Measurements from ENCODE around the gene RPS6KA4. TPM values are rescaled to one million over a fixed set of nuclear protein-coding genes. Genes with fewer than 3 reads are reported as not detected.

Gene RPS6KA4
- total and polyA plus RNA-seq, 4 experiments from 2014 or later = 6.7 to 38.7 (median 23.2) TPM

- ChIA-PET POLR2A (ENCODE audit: partially characterized antibody) (no interaction called here), CTCF (ENCODE audit: partially characterized antibody) (no interaction called here)
- no peak overlapping the region for H3K4me3 ChIP-seq (ENCODE audit: low read length in 2 of 2)
- H3K36me3 ChIP-seq (ENCODE audit: insufficient read depth, low read length) = no peaks in the 10 kb centered on the region
- peaks cover 6% of the 10 kb centered on the region for H3K4me1 ChIP-seq (ENCODE audit: insufficient read depth, low read length)
- H3K27ac ChIP-seq (ENCODE audit: low read depth, low read length) = no peak overlapping the region
- DNase-seq = no peak
- Mint-ChIP-seq H3K4me1 (peaks cover 3 to 11% (median 5%) of the 10 kb centered on the region in 4 donors), H3K9me3 (no peaks in the 10 kb centered on the region), H3K36me3 (no peaks in the 10 kb centered on the region), H3K4me3 (no peak overlapping the region), H3K27ac (no peak overlapping the region), H3K27me3 (peaks cover 2 to 6% of the 10 kb centered on the region in 2 donors)
- H3K9me3 ChIP-seq (ENCODE audit: control insufficient read depth in 1 of 2, low read length in 2 of 2) = no peaks in the 10 kb centered on the region
- H3K27me3 ChIP-seq (ENCODE audit: insufficient read depth, low read length) = no peaks in the 10 kb centered on the region
- intact Hi-C loops (cut with micrococcal nuclease) = no loop called here
Measured at GRCh38 chr11:64382047-64382446, 23.1 kb downstream of the RPS6KA4 start.

- intact Hi-C loops (cut with micrococcal nuclease) = no loop called here
- Histone ChIP-seq H3K4me1 (ENCODE audit: insufficient read depth, low read length) (peaks cover 6% of the 10 kb centered on the region), H3K4me3 (ENCODE audit: low read length in 2 of 2) (no peak overlapping the region), H3K27ac (ENCODE audit: low read depth, low read length) (no peak overlapping the region), H3K9me3 (ENCODE audit: control insufficient read depth in 1 of 2, low read length in 2 of 2) (no peaks in the 10 kb centered on the region), H3K27me3 (ENCODE audit: insufficient read depth, low read length) (no peaks in the 10 kb centered on the region), H3K36me3 (ENCODE audit: insufficient read depth, low read length) (no peaks in the 10 kb centered on the region)
- Mint-ChIP-seq H3K4me1 (peaks cover 4 to 11% (median 6%) of the 10 kb centered on the region in 4 donors), H3K9me3 (no peaks in the 10 kb centered on the region), H3K27ac (no peak overlapping the region), H3K36me3 (no peaks in the 10 kb centered on the region), H3K27me3 (peaks cover 2 to 6% of the 10 kb centered on the region in 2 donors), H3K4me3 (no peak overlapping the region)
- CTCF ChIA-PET (ENCODE audit: partially characterized antibody) = no interaction called here
- DNase-seq = no peak
- POLR2A ChIA-PET (ENCODE audit: partially characterized antibody) = no interaction called here
Measured at GRCh38 chr11:64382586-64382985, 23.6 kb downstream of the RPS6KA4 start.

- H3K4me1 Mint-ChIP-seq = peaks cover 4 to 11% (median 6%) of the 10 kb centered on the region in 4 donors
- peak overlapping the region in 1 of 7 donors; percentile 53 for H3K27ac Mint-ChIP-seq
- H3K4me1 ChIP-seq (ENCODE audit: insufficient read depth, low read length) = peaks cover 6% of the 10 kb centered on the region
- H3K36me3 Mint-ChIP-seq = no peaks in the 10 kb centered on the region
- H3K4me3 ChIP-seq (ENCODE audit: low read length in 2 of 2) = no peak overlapping the region
- ChIA-PET CTCF (ENCODE audit: partially characterized antibody) (no interaction called here), POLR2A (ENCODE audit: partially characterized antibody) (no interaction called here)
- no peaks in the 10 kb centered on the region for H3K36me3 ChIP-seq (ENCODE audit: insufficient read depth, low read length)
- H3K9me3 Mint-ChIP-seq = no peaks in the 10 kb centered on the region
- H3K27me3 Mint-ChIP-seq = peaks cover 2 to 7% of the 10 kb centered on the region in 2 donors
- intact Hi-C loops (cut with micrococcal nuclease) = no loop called here
- H3K4me3 Mint-ChIP-seq = no peak overlapping the region
- H3K27ac ChIP-seq (ENCODE audit: low read depth, low read length) = no peak overlapping the region
- H3K27me3 ChIP-seq (ENCODE audit: insufficient read depth, low read length) = no peaks in the 10 kb centered on the region
- no peak for DNase-seq
- H3K9me3 ChIP-seq (ENCODE audit: control insufficient read depth in 1 of 2, low read length in 2 of 2) = no peaks in the 10 kb centered on the region
Measured at GRCh38 chr11:64383580-64383979, 24.6 kb downstream of the RPS6KA4 start.

GRCh38 chr11:64384028-64384737, 25.2 kb downstream of the RPS6KA4 start:
- CTCF ChIA-PET (ENCODE audit: partially characterized antibody) = no interaction called here

GRCh38 chr11:64384981-64385944, 26.3 kb downstream of the RPS6KA4 start:
- CTCF ChIA-PET (ENCODE audit: partially characterized antibody) = no interaction called here
- peaks cover 6% of the 10 kb centered on the region for H3K4me1 ChIP-seq (ENCODE audit: insufficient read depth, low read length)
- H3K4me1 Mint-ChIP-seq = peaks cover 4 to 21% (median 8%) of the 10 kb centered on the region in 4 donors
- DNase-seq = no peak
- no peaks in the 10 kb centered on the region for H3K9me3 ChIP-seq (ENCODE audit: control insufficient read depth in 1 of 2, low read length in 2 of 2)
- H3K4me3 Mint-ChIP-seq = no peak overlapping the region
- peaks cover 0 to 2% (median 0%) of the 10 kb centered on the region in 8 donors for H3K9me3 Mint-ChIP-seq
- POLR2A ChIA-PET (ENCODE audit: partially characterized antibody) = no interaction called here
- H3K27me3 ChIP-seq (ENCODE audit: insufficient read depth, low read length) = no peaks in the 10 kb centered on the region
- H3K27me3 Mint-ChIP-seq = peaks cover 2 to 7% of the 10 kb centered on the region in 2 donors
- H3K27ac ChIP-seq (ENCODE audit: low read depth, low read length) = no peak overlapping the region
- no peak overlapping the region for H3K4me3 ChIP-seq (ENCODE audit: low read length in 2 of 2)
- intact Hi-C loops (cut with micrococcal nuclease) = no loop called here
- no peaks in the 10 kb centered on the region for H3K36me3 ChIP-seq (ENCODE audit: insufficient read depth, low read length)
- no peaks in the 10 kb centered on the region for H3K36me3 Mint-ChIP-seq
- H3K27ac Mint-ChIP-seq = no peak overlapping the region

More at GRCh38 chr11:64384028-64384737, 25.2 kb downstream of the RPS6KA4 start:
- no peak overlapping the region for H3K4me3 ChIP-seq (ENCODE audit: low read length in 2 of 2)
- H3K27me3 ChIP-seq (ENCODE audit: insufficient read depth, low read length) = no peaks in the 10 kb centered on the region
- H3K36me3 ChIP-seq (ENCODE audit: insufficient read depth, low read length) = no peaks in the 10 kb centered on the region
- Mint-ChIP-seq H3K27me3 (peaks cover 2 to 7% of the 10 kb centered on the region in 2 donors), H3K27ac (no peak overlapping the region), H3K4me3 (no peak overlapping the region), H3K4me1 (peaks cover 4 to 11% (median 6%) of the 10 kb centered on the region in 4 donors), H3K9me3 (no peaks in the 10 kb centered on the region), H3K36me3 (no peaks in the 10 kb centered on the region)
- DNase-seq = no peak
- H3K27ac ChIP-seq (ENCODE audit: low read depth, low read length) = no peak overlapping the region
- intact Hi-C loops (cut with micrococcal nuclease) = no loop called here
- H3K4me1 ChIP-seq (ENCODE audit: insufficient read depth, low read length) = peaks cover 6% of the 10 kb centered on the region
- H3K9me3 ChIP-seq (ENCODE audit: control insufficient read depth in 1 of 2, low read length in 2 of 2) = no peaks in the 10 kb centered on the region
- POLR2A ChIA-PET (ENCODE audit: partially characterized antibody) = no interaction called here

GRCh38 chr11:64385945-64386704, 27.2 kb downstream of the RPS6KA4 start:
- H3K4me1 ChIP-seq (ENCODE audit: insufficient read depth, low read length) = peaks cover 12% of the 10 kb centered on the region
- DNase-seq = peak in 4 of 5 donors; percentile 5 to 42 (median 16)
- H3K4me3 ChIP-seq (ENCODE audit: low read length in 2 of 2) = no peak overlapping the region
- Mint-ChIP-seq H3K27me3 (peaks cover 2 to 7% of the 10 kb centered on the region in 2 donors), H3K4me1 (peaks cover 4 to 29% (median 11%) of the 10 kb centered on the region in 4 donors), H3K4me3 (peak overlapping the region in 1 of 8 donors; percentile 15), H3K9me3 (peaks cover 0 to 2% (median 0%) of the 10 kb centered on the region in 8 donors), H3K36me3 (no peaks in the 10 kb centered on the region), H3K27ac (peak overlapping the region in 2 of 7 donors; percentile 43 to 47)
- no peak overlapping the region for H3K27ac ChIP-seq (ENCODE audit: low read depth, low read length)
- POLR2A ChIA-PET (ENCODE audit: partially characterized antibody) = no interaction called here
- no peaks in the 10 kb centered on the region for H3K36me3 ChIP-seq (ENCODE audit: insufficient read depth, low read length)
- CTCF ChIA-PET (ENCODE audit: partially characterized antibody) = no interaction called here
- H3K27me3 ChIP-seq (ENCODE audit: insufficient read depth, low read length) = no peaks in the 10 kb centered on the region
- no peaks in the 10 kb centered on the region for H3K9me3 ChIP-seq (ENCODE audit: control insufficient read depth in 1 of 2, low read length in 2 of 2)
- intact Hi-C loops (cut with micrococcal nuclease) = no loop called here
